AG04450 (cell line): ENCODE measurements around the gene UCP3. TPM values are rescaled to one million over a fixed set of nuclear protein-coding genes. Genes with fewer than 3 reads are reported as not detected.

ENCODE experiments used
- CTCF ChIA-PET: fragments of 300-600, 350-600 bp; formaldehyde crosslinking; extraction: SDS; loops from one replicate; lab custom pipeline; 2022; ENCODE audit warnings: antibody characterized with exemption, inconsistent platforms; lab: Charles Lee
- POLR2A ChIA-PET: fragments of 350-600 bp; formaldehyde crosslinking; extraction: SDS; loops from one replicate; lab custom pipeline; 2021; ENCODE audit warnings: antibody characterized with exemption, inconsistent platforms; lab: Yijun Ruan, JAX
- DNase-seq: peaks from one replicate; pipeline ENCODE4 v3.0.0-alpha.2; 2011; ENCODE audit warnings: low read depth, low spot score
- H3K27ac ChIP-seq: one replicate; pipeline ENCODE4 v1.5.1; 2012; ENCODE audit warnings: low read depth, low read length, control low read depth
- H3K27me3 ChIP-seq: one replicate; pipeline ENCODE4 v1.6.0; 2012; ENCODE audit warnings: low read length; ENCODE audit not compliant: control insufficient read depth, insufficient read depth
- H3K4me3 ChIP-seq: 2 replicates; pipeline ENCODE4 v1.5.1; 2011; ENCODE audit warnings: mild to moderate bottlenecking, low read depth, low read length, control low read depth
- H3K9me3 ChIP-seq: 2 replicates; pipeline ENCODE4 v1.5.1; 2012; ENCODE audit warnings: low read length; ENCODE audit not compliant: control insufficient read depth, insufficient read depth
- CTCF ChIP-seq: IDR thresholded peaks from 2 replicates; pipeline ENCODE4 v1.5.1; 2011; ENCODE audit warnings: low read depth, low read length, control low read depth, inconsistent platforms
- polyA plus RNA-seq: library from polyadenylated mRNA; depleted of rRNA; stranded (reverse); fragments of >200 nt; gene quantifications from 2 replicates; pipeline ENCODE4 v1.2.3, GENCODE V29; 2011

UCP3 gene
- polyA plus RNA-seq, 1 experiment = 0.41 TPM

- no peak for DNase-seq
- TF ChIP-seq CTCF = no peak
- ChIA-PET CTCF (no interaction called here), POLR2A (no interaction called here)
- no peaks in the 10 kb centered on the region for H3K27me3 ChIP-seq
- H3K9me3 ChIP-seq = no peaks in the 10 kb centered on the region; the same call in 1 of the 2 replicates
- H3K27ac ChIP-seq = no peak overlapping the region
- no peak overlapping the region for H3K4me3 ChIP-seq
Measured at GRCh38 chr11:73958521-73959141, 50.3 kb downstream of the UCP3 start.

- ChIA-PET CTCF (interaction anchor here (0.6 kb wide), 1 partner anchor 10 kb away, joined by 9 read pairs; no protein-coding TSS in a partner anchor), POLR2A (no interaction called here)
- TF ChIP-seq CTCF = no peak
- Histone ChIP-seq H3K27me3 (no peaks in the 10 kb centered on the region), H3K4me3 (no peak overlapping the region), H3K9me3 (no peaks in the 10 kb centered on the region; the same call in 1 of the 2 replicates), H3K27ac (no peak overlapping the region)
- DNase-seq = no peak
Measured at GRCh38 chr11:73957654-73958361, 51.1 kb downstream of the UCP3 start.

- POLR2A ChIA-PET = no interaction called here
- H3K4me3 ChIP-seq = no peak overlapping the region
- no peak for TF ChIP-seq CTCF
- no peak overlapping the region for H3K27ac ChIP-seq
- no peaks in the 10 kb centered on the region; the same call in 1 of the 2 replicates for H3K9me3 ChIP-seq
- CTCF ChIA-PET = no interaction called here
- H3K27me3 ChIP-seq = no peaks in the 10 kb centered on the region
- DNase-seq = no peak
Measured at GRCh38 chr11:73956876-73957653, 51.8 kb downstream of the UCP3 start.

GRCh38 chr11:73951797-73952196 is 57.1 kb downstream of the UCP3 start:
- Histone ChIP-seq H3K27me3 (peaks cover 2% of the 10 kb centered on the region), H3K4me3 (no peak overlapping the region), H3K27ac (no peak overlapping the region), H3K9me3 (peaks cover 4% of the 10 kb centered on the region)
- no peak for DNase-seq
- CTCF ChIA-PET = no interaction called here
- POLR2A ChIA-PET = no interaction called here
- no peak for TF ChIP-seq CTCF
